HG03520 (cell line): Measurements from ENCODE around the gene GRB14.
"Not testable (repeated sequence)": the region's sequence is repeated elsewhere in the genome, so short reads cannot be mapped to it uniquely, and the experiment has no call there.

Source experiments
- ATAC-seq: cut with Tn5 transposase; IDR thresholded peaks from one replicate; pipeline ENCODE4 v1.9.1; 2021; ENCODE audit warnings: mild to moderate bottlenecking, moderate library complexity; ENCODE audit not compliant: unreplicated experiment

GRB14 gene

DNA sequence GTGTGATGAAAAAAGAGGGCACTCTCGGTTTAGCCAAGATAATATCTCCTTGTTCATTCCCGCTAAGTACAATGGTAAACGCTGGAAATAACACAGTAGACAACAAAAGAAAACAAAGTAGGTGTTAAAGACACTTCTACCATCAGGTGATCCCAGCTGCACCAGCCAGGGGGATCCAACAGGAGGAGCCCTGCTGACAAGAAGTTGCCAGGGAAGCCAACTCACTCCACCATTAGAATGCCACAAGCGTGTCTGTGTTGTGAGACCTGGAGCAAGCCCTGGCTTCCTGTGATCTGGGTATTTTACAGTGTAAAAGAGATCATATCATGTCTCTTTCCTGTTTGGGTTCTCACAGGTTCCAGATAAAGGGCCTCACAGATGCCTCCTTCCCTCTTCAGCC lies 117.0 kb downstream of the GRB14 start:
- no peak for ATAC-seq

DNA sequence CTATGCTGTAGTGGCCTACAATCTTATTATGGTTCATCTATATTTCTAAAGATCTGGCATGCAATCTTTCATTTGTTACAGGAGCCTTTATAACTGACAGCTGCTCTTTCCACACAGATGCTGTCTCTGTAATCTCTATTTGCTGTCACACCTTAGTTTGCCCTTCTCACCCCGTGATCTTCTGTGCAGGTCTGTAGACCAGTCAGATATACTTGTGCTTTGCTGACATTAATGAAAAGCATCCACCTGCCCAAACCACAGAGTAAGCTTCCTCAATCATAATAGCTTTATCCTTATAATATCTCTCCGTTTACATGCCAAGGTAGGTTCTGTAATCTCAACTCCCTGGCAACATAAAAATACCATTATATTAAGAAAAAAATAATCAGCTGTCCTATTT lies 122.4 kb downstream of the GRB14 start:
- no peak for ATAC-seq

DNA sequence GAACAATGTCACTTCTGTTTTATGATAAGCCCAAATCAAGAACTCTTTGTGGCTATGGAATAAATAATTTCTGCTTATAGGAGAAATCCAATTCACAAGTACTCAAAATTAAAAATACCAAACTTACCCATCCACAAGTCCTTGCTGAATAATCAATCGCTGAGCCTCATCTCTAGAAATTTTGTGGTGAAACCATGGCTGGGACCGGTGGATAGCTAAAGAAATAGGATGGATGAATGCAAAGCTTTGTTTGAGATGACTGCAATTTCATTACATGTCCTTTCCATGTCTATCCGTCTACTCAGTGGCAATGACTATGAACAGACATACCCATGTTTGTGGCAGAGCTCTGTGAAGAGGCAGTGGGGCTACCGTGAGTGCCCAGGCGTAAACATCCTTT lies 124.4 kb downstream of the GRB14 start:
- no peak for ATAC-seq

DNA sequence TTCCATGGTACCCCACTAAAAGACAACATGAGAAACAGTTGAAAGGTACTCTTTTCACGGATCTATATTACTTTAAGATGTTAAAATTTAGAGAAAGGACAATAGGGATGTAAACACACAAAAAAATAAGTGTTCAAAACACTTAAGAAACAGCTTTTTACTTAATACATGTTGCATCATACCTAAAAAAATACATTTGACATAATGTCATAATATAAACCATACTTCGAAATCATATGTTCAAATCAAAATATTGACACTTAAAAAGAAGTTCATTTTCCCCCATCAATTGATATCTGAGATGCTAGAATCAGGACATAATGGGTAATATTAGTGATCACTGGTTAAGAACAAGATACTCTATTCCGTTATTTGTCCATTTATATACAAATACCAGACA lies 124.9 kb downstream of the GRB14 start:
- ATAC-seq: no peak

DNA sequence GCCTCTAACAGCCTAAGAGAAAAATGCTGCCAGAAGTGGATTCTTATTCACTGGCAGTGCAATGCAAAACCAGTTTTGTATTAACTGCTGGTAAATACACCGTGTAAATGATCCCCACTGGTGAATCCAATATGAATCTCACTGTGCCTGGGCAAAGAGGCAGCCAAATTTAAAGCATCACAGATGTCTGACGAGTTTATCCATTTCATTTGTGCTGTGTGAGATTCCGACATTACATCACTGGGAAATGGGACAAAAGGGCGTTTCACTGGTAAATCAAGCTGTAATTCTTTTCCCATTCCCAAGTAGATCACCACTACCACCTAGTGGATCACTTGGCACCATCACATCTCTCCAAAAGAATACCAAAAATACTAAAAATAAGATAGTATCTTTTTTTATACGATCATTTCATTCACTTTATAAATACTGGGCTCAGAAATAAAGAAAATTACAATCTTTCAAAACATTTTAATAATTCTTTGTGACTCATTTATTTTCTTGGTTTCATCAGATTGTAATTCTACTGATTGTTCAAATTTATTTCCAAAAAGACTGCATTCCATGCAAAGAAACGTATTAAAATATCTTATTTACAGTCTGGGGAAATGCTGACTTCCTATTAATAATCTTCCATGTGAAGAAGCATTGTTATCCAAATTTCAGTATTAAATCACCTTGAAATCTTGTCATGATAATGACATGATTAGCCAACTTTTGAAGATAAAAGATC lies 125.6 kb downstream of the GRB14 start:
- ATAC-seq: no peak

DNA sequence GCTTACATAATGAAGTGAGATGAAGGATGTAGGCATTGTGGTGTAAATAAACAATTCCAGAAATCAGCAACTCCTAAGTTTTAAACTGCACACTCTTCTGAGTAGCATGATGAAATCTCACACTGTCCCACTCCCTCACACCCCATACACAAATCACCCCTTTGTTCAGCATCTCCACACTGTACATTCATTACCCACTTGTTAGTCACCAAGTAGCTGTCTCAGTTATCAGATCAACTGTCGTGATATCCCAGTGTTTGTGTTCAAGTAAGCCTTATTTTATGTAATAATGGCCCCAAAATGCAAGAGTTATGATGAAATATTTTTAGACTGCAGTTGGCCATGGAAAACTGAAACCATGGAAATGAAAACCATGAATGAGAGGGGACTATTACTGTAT lies 135.7 kb downstream of the GRB14 start:
- ATAC-seq: no peak

DNA sequence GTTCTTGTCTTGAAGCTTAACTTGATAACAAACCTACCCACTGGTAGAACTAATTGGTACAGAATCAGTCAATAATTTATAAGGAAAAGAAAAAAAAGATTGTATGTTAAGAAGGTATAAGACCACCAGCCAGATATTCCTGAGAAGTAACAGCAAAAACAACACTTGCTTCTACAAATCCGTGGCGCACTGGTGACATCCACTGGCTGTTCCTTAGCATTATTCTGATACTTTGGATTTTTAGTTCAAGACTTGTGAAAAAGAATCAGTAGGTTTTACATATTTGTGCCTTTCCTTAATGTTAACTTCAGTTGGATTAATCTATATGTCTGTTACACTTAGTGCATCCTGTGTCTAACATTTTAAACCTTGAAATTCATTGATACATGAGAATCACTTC lies 141.8 kb downstream of the GRB14 start:
- no peak for ATAC-seq

DNA sequence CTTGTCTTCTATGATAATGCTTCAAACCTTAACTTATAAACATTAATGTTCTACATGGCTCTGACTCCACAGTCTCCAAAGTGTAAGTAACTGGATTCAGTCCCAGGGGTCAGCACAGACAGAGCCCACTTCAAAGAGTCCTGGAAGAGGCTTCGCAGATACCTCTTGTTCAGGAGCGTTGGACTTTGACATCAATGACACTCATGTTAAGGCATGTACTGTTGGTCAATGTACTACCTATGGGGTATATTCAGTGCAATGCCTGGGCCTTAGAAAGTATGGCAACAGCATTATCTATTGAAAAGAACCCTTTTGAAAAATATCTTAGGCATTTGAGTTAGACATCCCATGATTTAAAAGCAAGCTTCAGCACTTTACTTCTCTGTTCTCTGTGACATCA lies 143.1 kb downstream of the GRB14 start:
- ATAC-seq: no peak

DNA sequence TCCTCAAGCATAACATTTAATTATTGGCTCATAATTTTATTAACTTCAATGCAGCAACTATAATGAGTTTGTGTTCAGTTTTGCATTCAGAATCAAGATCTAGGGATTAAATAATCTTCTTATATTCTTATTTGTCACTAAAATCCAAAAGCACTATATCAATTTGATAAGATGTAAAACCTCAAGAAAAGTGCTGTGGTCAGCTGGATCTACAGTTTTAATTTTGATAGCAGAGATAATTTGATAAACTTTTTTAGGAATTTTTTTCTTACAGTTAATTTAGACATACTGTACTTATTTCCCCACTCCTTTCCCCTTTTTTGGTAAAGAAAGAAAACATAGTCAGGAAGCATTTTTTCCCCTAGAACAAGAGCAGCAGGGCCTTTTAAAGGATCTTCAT lies 146.4 kb downstream of the GRB14 start:
- ATAC-seq: no peak

DNA sequence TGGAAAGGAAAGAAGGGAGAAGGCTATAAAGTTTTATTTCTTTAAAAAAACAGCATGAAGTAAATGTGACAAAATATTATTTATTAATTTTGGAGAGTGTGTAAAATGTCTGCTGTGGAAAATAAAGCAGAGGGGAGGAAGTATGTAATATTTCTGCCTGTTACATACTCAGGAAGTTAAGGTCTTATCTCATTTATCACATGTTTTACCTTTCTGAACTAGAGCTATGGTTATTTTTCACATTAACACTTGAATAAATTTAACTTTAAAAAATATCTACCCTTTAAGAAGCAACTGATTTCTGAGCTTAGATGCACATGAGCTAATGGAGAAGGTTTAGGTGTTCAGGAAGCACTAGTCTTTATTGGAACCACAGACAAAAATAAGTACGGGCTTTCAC lies 148.3 kb downstream of the GRB14 start:
- ATAC-seq: no peak

DNA sequence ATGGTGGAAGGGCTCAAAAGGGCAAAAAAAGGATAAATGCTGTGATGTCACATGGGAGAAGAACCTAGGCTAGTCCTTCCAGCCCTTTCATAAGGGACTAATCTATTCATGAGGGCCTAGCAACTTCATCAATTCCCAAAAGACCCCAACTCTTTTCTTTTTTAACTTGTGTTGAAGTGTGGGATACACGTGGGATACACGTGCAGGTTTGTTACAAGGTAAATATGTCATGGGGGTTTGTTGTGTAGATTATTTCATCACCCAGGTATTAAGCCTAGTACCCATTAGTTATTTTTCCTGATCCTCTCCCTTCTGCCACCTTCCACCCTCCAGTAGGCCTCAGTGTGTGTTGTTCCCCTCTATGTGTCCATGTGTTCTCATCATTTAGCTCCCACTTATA lies 156.2 kb downstream of the GRB14 start:
- not testable (repeated sequence) for ATAC-seq

DNA sequence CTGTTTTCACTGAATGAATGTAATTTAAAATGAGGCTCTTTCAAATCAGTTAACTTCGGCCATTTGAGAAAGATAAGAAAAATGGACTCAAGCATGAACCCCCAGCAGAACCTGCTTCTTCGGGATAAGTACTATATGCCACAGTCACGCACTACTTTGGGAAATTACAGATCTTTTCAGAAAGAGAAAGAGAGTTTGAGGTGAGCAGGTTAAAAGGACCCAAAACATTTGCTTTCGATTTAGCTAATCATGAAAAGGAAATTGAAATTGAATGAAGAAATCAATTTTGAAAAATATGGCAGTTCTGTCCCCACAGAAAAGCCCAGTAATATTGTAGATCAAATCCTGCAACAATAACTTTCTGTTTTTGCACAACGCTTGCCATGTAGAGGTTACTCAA lies 156.9 kb downstream of the GRB14 start:
- ATAC-seq: no peak

DNA sequence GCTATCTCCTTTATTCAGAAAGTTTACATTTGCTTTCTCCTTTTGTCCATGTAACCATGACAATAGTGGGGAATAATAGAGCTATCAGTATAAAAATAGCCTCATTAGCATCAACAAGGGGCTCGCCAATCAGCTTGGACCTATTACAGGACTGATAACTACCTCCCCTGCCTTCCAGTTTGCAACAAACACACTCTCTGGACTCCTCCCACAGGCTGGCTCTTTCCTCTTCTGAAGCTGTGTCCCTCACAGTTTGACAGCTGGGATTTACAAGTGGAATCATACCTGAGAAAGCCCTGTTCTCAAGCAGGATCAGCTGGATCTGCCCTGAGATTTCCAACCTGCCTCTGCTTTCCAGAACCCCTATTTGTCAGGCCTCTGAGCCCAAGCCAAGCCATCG lies 162.5 kb downstream of the GRB14 start:
- no peak for ATAC-seq

DNA sequence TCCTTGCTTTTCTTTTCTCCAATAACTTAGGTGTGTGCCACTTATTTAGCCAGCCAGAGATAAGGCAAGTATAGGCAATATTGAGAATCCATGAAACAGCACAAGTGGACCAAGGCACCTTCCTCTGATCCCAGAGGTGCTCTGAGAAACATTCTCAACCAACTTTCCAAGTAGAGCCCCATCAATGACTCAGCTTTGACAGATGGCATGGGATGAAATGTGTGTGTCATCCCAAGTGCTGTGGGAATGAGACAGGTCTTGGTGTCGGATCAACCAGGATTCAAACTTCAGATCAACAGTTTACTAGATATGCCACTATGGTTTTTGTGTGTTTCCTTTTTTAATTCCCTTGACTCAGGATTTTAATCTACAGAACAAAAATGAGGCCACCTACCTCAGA lies 164.0 kb downstream of the GRB14 start:
- no peak for ATAC-seq

DNA sequence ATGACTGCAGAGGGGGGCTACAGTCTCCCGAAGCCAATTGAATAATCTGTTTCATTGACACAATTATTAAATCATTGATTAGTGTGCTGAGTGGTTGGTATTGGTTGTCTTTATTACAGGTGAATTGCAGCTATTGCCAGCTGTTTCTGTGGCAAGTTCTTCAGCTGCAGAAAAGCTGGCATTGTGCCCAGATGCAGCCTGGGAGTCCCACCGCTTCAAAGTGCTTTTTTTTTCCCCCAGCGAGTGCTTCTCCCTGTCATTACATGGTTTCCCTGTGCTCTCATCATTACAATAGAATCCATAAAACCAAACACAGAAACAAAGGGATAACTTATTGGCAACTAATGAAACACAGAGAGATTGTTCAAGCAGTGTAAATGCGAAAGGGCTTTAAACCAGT lies 164.7 kb downstream of the GRB14 start:
- no peak for ATAC-seq

DNA sequence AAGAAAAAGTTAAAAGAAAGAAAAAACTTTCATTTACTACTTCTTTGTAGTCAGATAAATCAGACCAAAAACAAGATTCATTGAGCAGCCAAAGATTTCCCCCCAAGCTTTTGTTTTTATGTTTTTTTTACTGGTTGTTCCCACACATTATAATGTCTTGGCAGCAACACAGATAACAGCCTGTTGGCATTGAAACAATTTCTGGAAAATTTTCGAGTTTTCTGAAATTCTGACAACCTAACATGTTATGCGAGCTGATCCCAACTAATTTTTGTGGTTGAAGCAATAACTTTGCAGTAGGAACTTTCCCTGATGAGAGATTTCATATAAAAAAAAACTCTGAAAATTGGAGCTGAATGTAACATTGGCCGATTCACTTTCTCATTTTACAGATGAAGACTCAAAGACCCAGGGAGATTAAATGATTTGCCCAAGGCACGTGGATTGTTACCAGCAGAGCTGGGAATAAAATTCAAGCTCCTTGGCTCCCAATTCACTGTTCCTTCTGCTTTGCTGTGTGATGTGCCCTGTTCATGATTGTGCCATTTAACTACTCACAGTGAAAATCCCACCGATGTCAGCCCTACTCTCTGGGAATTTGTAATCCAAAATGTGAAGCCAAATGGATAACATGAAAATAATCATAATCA lies 167.5 kb downstream of the GRB14 start:
- ATAC-seq: no peak

DNA sequence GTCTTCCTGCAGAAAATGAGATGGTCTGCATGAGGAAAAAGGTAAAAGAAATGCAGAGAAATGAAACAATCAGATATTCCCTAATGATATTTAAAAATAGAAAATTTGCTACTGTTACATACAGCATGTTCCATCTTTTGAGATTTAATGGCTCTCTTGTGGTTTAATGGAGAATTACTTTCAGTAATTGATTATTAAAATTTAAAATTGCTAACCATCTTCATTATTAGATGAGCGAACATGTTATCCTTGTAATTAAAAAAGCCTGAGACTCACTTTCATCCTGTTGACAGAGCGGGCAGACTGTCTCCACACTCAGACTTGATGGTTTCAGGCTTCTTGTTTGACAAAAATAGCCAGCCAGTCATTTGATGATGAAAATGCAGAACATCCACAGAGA lies 171.0 kb downstream of the GRB14 start:
- no peak for ATAC-seq

DNA sequence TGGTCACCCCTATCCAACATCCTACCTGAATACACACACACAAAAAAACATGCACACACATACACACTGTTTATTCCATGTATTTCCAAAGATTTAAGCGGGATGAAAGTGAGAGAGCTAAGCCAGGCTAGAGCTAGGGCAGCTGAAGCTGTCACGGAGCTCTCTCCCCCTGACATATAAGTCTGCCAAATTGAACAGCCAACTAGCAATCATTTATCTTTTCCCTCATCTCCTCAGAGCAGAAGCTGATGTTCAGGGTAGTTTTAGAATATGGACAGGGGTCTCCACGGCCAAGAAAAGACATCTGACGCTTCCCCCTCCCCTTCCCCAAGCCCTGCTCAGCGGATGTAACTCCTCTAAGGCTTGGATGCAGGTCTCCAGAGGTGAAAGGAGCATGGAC lies 171.6 kb downstream of the GRB14 start:
- ATAC-seq: no peak

DNA sequence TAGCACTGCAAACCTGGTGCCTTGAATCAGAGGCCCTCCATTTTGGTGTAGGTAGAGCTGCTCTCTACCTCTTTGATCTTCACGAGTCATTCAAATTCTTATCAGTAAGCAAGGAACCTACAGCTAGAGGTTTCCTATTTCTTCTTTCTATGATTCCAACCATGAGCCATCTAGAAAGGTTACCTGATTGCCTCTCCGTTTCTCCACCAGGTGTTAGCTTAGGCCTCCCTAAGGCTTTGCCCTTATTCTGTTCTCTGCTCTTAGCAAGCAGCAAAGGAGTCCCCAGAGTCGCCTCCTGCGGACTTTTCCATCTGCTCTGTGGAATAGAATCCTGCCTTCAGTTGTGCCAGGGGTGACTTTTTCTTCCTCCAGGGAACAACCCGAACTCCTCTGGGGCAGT lies 173.6 kb downstream of the GRB14 start:
- no peak for ATAC-seq
